Gastroesophageal sphincter (tissue), 3 donors: ENCODE results near the gene ANKRD30BL.
"Not testable (repeated sequence)": the region's sequence is repeated elsewhere in the genome, so short reads cannot be mapped to it uniquely, and the experiment has no call there.

Source experiments
- CTCF ChIP-seq, 4 experiments: fragments of 200-600 bp in 2 of 4; fragments of 450-650 bp in 2 of 4; sonication (generic) in 1 of 4; IDR thresholded peaks; one replicate each; pipeline ENCODE4 v1.5.1; 2017 to 2019; ENCODE audit warnings: antibody characterized with exemption in 4 of 4, mild to moderate bottlenecking in 2 of 4, moderate library complexity in 2 of 4
- EP300 ChIP-seq: sonication (generic); formaldehyde crosslinking; IDR thresholded peaks from one replicate; pipeline ENCODE4 v1.6.1; 2017; ENCODE audit warnings: antibody characterized with exemption, mild to moderate bottlenecking
- POLR2A ChIP-seq, 2 donors: fragments of 450-650 bp; IDR thresholded peaks; one replicate each; pipeline ENCODE4 v1.6.1; 2017; ENCODE audit warnings: antibody characterized with exemption in 2 of 2, mild to moderate bottlenecking in 2 of 2, moderate library complexity in 1 of 2
- POLR2AphosphoS5 ChIP-seq: sonication (generic); formaldehyde crosslinking; IDR thresholded peaks from one replicate; pipeline ENCODE4 v1.6.1; 2017; ENCODE audit warnings: antibody characterized with exemption

- TF ChIP-seq EP300; CTCF (IDR thresholded peaks at IDR 0.05); POLR2A (IDR thresholded peaks at IDR 0.05); POLR2AphosphoS5: not testable (repeated sequence)
Measured at GRCh38 chr2:132161161-132162124, at the start of gene ANKRD30BL.
